ENCODE results near the gene PCLO. TPM values are rescaled to one million over a fixed set of nuclear protein-coding genes. Genes with fewer than 3 reads are reported as not detected.

PCLO gene
- total and polyA plus RNA-seq, 3 experiments from 2014 or later = not detected

GRCh38 chr7:82851121-82851520 lies 311.6 kb downstream of the PCLO start:
- no peak for DNase-seq
- Mint-ChIP-seq H3K9me3 (peaks cover 0 to 11% (median 4%) of the 10 kb centered on the region in 5 donors), H3K27me3 (no peaks in the 10 kb centered on the region), H3K4me3 (no peak overlapping the region), H3K27ac (no peak overlapping the region), H3K4me1 (no peaks in the 10 kb centered on the region), H3K36me3 (no peaks in the 10 kb centered on the region)
- H3K27ac ChIP-seq (ENCODE audit: low read depth, low read length) = no peak overlapping the region
- no peaks in the 10 kb centered on the region for H3K36me3 ChIP-seq (ENCODE audit: insufficient read depth, low read length)
- no peaks in the 10 kb centered on the region for H3K9me3 ChIP-seq (ENCODE audit: low read length)
- ChIA-PET POLR2A (no interaction called here), CTCF (no interaction called here)
- H3K4me1 ChIP-seq (ENCODE audit: insufficient read depth, low read length) = no peaks in the 10 kb centered on the region
- H3K4me3 ChIP-seq (ENCODE audit: low read length) = no peak overlapping the region
- no peaks in the 10 kb centered on the region for H3K27me3 ChIP-seq (ENCODE audit: insufficient read depth, low read length, poor library complexity, severe bottlenecking)

GRCh38 chr7:82841828-82842227 lies 320.9 kb downstream of the PCLO start:
- POLR2A ChIA-PET = no interaction called here
- Mint-ChIP-seq H3K4me1 (no peaks in the 10 kb centered on the region), H3K27ac (no peak overlapping the region), H3K9me3 (peaks cover 2 to 17% (median 8%) of the 10 kb centered on the region in 5 donors), H3K27me3 (no peaks in the 10 kb centered on the region), H3K4me3 (no peak overlapping the region), H3K36me3 (no peaks in the 10 kb centered on the region)
- Histone ChIP-seq H3K27me3 (ENCODE audit: insufficient read depth, low read length, poor library complexity, severe bottlenecking) (no peaks in the 10 kb centered on the region), H3K27ac (ENCODE audit: low read depth, low read length) (no peak overlapping the region), H3K4me3 (ENCODE audit: low read length) (no peak overlapping the region), H3K9me3 (ENCODE audit: low read length) (no peaks in the 10 kb centered on the region), H3K36me3 (ENCODE audit: insufficient read depth, low read length) (no peaks in the 10 kb centered on the region), H3K4me1 (ENCODE audit: insufficient read depth, low read length) (no peaks in the 10 kb centered on the region)
- CTCF ChIA-PET = no interaction called here
- no peak for DNase-seq

GRCh38 chr7:82840061-82840460 lies 322.6 kb downstream of the PCLO start:
- Histone ChIP-seq H3K9me3 (ENCODE audit: low read length) (no peaks in the 10 kb centered on the region), H3K27me3 (ENCODE audit: insufficient read depth, low read length, poor library complexity, severe bottlenecking) (no peaks in the 10 kb centered on the region), H3K27ac (ENCODE audit: low read depth, low read length) (no peak overlapping the region), H3K36me3 (ENCODE audit: insufficient read depth, low read length) (no peaks in the 10 kb centered on the region), H3K4me3 (ENCODE audit: low read length) (no peak overlapping the region), H3K4me1 (ENCODE audit: insufficient read depth, low read length) (no peaks in the 10 kb centered on the region)
- POLR2A ChIA-PET = no interaction called here
- CTCF ChIA-PET = no interaction called here
- Mint-ChIP-seq H3K9me3 (peaks cover 2 to 17% (median 6%) of the 10 kb centered on the region in 5 donors), H3K36me3 (no peaks in the 10 kb centered on the region), H3K27me3 (no peaks in the 10 kb centered on the region), H3K27ac (no peak overlapping the region), H3K4me3 (no peak overlapping the region), H3K4me1 (no peaks in the 10 kb centered on the region)
- DNase-seq = no peak

GRCh38 chr7:82839555-82839954 lies 323.1 kb downstream of the PCLO start:
- no peak overlapping the region for H3K4me3 Mint-ChIP-seq
- ChIA-PET CTCF (no interaction called here), POLR2A (no interaction called here)
- Histone ChIP-seq H3K4me1 (ENCODE audit: insufficient read depth, low read length) (no peaks in the 10 kb centered on the region), H3K4me3 (ENCODE audit: low read length) (no peak overlapping the region), H3K27ac (ENCODE audit: low read depth, low read length) (no peak overlapping the region), H3K9me3 (ENCODE audit: low read length) (no peaks in the 10 kb centered on the region), H3K27me3 (ENCODE audit: insufficient read depth, low read length, poor library complexity, severe bottlenecking) (no peaks in the 10 kb centered on the region), H3K36me3 (ENCODE audit: insufficient read depth, low read length) (no peaks in the 10 kb centered on the region)
- H3K9me3 Mint-ChIP-seq = peaks cover 2 to 17% (median 6%) of the 10 kb centered on the region in 5 donors
- DNase-seq = no peak
- H3K36me3 Mint-ChIP-seq = no peaks in the 10 kb centered on the region
- H3K27me3 Mint-ChIP-seq = no peaks in the 10 kb centered on the region
- H3K27ac Mint-ChIP-seq = no peak overlapping the region
- no peaks in the 10 kb centered on the region for H3K4me1 Mint-ChIP-seq

- Histone ChIP-seq H3K4me1 (ENCODE audit: insufficient read depth, low read length) (no peaks in the 10 kb centered on the region), H3K9me3 (ENCODE audit: low read length) (no peaks in the 10 kb centered on the region), H3K36me3 (ENCODE audit: insufficient read depth, low read length) (no peaks in the 10 kb centered on the region), H3K27me3 (ENCODE audit: insufficient read depth, low read length, poor library complexity, severe bottlenecking) (no peaks in the 10 kb centered on the region), H3K27ac (ENCODE audit: low read depth, low read length) (no peak overlapping the region), H3K4me3 (ENCODE audit: low read length) (no peak overlapping the region)
- Mint-ChIP-seq H3K27ac (no peak overlapping the region), H3K36me3 (no peaks in the 10 kb centered on the region), H3K4me3 (no peak overlapping the region), H3K4me1 (no peaks in the 10 kb centered on the region), H3K9me3 (peaks cover 2 to 13% (median 6%) of the 10 kb centered on the region in 5 donors), H3K27me3 (no peaks in the 10 kb centered on the region)
- POLR2A ChIA-PET = no interaction called here
- DNase-seq = no peak
- CTCF ChIA-PET = no interaction called here
These were observed 323.6 kb downstream of the PCLO start for GRCh38 chr7:82839063-82839462.

- H3K36me3 Mint-ChIP-seq = no peaks in the 10 kb centered on the region
- no peak for DNase-seq
- no peak overlapping the region for H3K4me3 ChIP-seq (ENCODE audit: low read length)
- no peak overlapping the region for H3K27ac ChIP-seq (ENCODE audit: low read depth, low read length)
- no peaks in the 10 kb centered on the region for H3K4me1 Mint-ChIP-seq
- no peaks in the 10 kb centered on the region for H3K27me3 ChIP-seq (ENCODE audit: insufficient read depth, low read length, poor library complexity, severe bottlenecking)
- H3K9me3 Mint-ChIP-seq = peaks cover 2 to 13% (median 6%) of the 10 kb centered on the region in 5 donors
- H3K4me1 ChIP-seq (ENCODE audit: insufficient read depth, low read length) = no peaks in the 10 kb centered on the region
- H3K36me3 ChIP-seq (ENCODE audit: insufficient read depth, low read length) = no peaks in the 10 kb centered on the region
- H3K27me3 Mint-ChIP-seq = no peaks in the 10 kb centered on the region
- H3K4me3 Mint-ChIP-seq = no peak overlapping the region
- H3K27ac Mint-ChIP-seq = no peak overlapping the region
- H3K9me3 ChIP-seq (ENCODE audit: low read length) = no peaks in the 10 kb centered on the region
- ChIA-PET POLR2A (no interaction called here), CTCF (no interaction called here)
These were observed 324.4 kb downstream of the PCLO start for GRCh38 chr7:82838314-82838713.

GRCh38 chr7:82823073-82823472 lies 339.6 kb downstream of the PCLO start:
- H3K4me3 ChIP-seq (ENCODE audit: low read length) = no peak overlapping the region
- Mint-ChIP-seq H3K4me3 (no peak overlapping the region), H3K4me1 (no peaks in the 10 kb centered on the region), H3K9me3 (peaks cover 0 to 3% (median 0%) of the 10 kb centered on the region in 5 donors), H3K27me3 (peaks cover 0 to 2% of the 10 kb centered on the region in 2 donors), H3K36me3 (no peaks in the 10 kb centered on the region), H3K27ac (no peak overlapping the region)
- no peaks in the 10 kb centered on the region for H3K36me3 ChIP-seq (ENCODE audit: insufficient read depth, low read length)
- H3K27me3 ChIP-seq (ENCODE audit: insufficient read depth, low read length, poor library complexity, severe bottlenecking) = no peaks in the 10 kb centered on the region
- ChIA-PET POLR2A (no interaction called here), CTCF (no interaction called here)
- DNase-seq = no peak
- H3K4me1 ChIP-seq (ENCODE audit: insufficient read depth, low read length) = no peaks in the 10 kb centered on the region
- no peaks in the 10 kb centered on the region for H3K9me3 ChIP-seq (ENCODE audit: low read length)
- H3K27ac ChIP-seq (ENCODE audit: low read depth, low read length) = no peak overlapping the region

GRCh38 chr7:82821037-82821436 lies 341.6 kb downstream of the PCLO start:
- H3K36me3 ChIP-seq (ENCODE audit: insufficient read depth, low read length) = no peaks in the 10 kb centered on the region
- no peaks in the 10 kb centered on the region for H3K27me3 ChIP-seq (ENCODE audit: insufficient read depth, low read length, poor library complexity, severe bottlenecking)
- no peak overlapping the region for H3K4me3 ChIP-seq (ENCODE audit: low read length)
- H3K27ac ChIP-seq (ENCODE audit: low read depth, low read length) = no peak overlapping the region
- H3K9me3 ChIP-seq (ENCODE audit: low read length) = no peaks in the 10 kb centered on the region
- POLR2A ChIA-PET = no interaction called here
- Mint-ChIP-seq H3K9me3 (peaks cover 0 to 9% (median 3%) of the 10 kb centered on the region in 5 donors), H3K36me3 (no peaks in the 10 kb centered on the region), H3K27ac (no peak overlapping the region), H3K27me3 (peaks cover 0 to 4% of the 10 kb centered on the region in 2 donors), H3K4me1 (no peaks in the 10 kb centered on the region), H3K4me3 (no peak overlapping the region)
- no peak for DNase-seq
- H3K4me1 ChIP-seq (ENCODE audit: insufficient read depth, low read length) = no peaks in the 10 kb centered on the region
- CTCF ChIA-PET = interaction anchor here (0.7 kb wide), 1 partner anchor 10 kb away, joined by 3 read pairs; no protein-coding TSS in a partner anchor

- ChIA-PET CTCF (no interaction called here), POLR2A (no interaction called here)
- Mint-ChIP-seq H3K9me3 (peaks cover 0 to 12% (median 3%) of the 10 kb centered on the region in 5 donors), H3K27ac (no peak overlapping the region), H3K36me3 (no peaks in the 10 kb centered on the region), H3K4me3 (no peak overlapping the region), H3K27me3 (peaks cover 0 to 4% of the 10 kb centered on the region in 2 donors), H3K4me1 (no peaks in the 10 kb centered on the region)
- Histone ChIP-seq H3K4me3 (ENCODE audit: low read length) (no peak overlapping the region), H3K36me3 (ENCODE audit: insufficient read depth, low read length) (no peaks in the 10 kb centered on the region), H3K9me3 (ENCODE audit: low read length) (no peaks in the 10 kb centered on the region), H3K27ac (ENCODE audit: low read depth, low read length) (no peak overlapping the region), H3K4me1 (ENCODE audit: insufficient read depth, low read length) (no peaks in the 10 kb centered on the region), H3K27me3 (ENCODE audit: insufficient read depth, low read length, poor library complexity, severe bottlenecking) (no peaks in the 10 kb centered on the region)
- no peak for DNase-seq
These were observed 344.5 kb downstream of the PCLO start for GRCh38 chr7:82818171-82818570.
